Kidney glomerular epithelial cell (primary cell): Measurements from ENCODE around the gene CCDC88B.
A peak's percentile ranks its signal among the peaks of the same experiment; 100 is the strongest.

Experiments used
- DNase-seq: peaks from one replicate; lab custom pipeline; 2025; lab: John Stamatoyannopoulos, UW

The CCDC88B gene

DNA sequence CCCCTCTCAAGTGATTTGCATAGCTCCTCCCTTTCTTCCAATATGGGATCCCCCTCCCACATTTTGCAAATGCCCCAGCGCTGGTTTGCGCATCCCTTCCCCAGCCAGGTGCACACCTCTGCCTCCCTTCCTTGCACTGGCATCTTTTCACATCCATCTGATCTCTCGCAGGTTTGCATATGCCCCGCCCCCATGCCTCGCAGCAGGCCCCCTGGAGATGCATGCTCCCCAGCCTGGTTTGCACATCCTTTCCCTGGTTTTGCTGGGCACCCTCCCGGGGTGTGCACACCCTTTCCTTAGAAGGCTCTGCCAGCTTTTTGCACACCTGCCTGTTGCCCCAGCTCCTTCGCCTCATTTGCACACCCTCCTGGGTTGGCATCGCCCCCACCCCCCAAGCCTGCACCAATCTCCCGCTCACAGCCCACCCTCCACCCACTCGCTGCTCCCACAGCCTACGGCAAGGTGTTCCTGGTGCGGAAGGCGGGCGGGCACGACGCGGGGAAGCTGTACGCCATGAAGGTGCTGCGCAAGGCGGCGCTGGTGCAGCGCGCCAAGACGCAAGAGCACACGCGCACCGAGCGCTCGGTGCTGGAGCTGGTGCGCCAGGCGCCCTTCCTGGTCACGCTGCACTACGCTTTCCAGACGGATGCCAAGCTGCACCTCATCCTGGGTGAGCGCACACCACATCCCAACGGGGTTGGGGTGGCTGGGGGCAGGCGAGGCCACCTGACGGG is 19.9 kb downstream of the CCDC88B start:
- no peak for DNase-seq

DNA sequence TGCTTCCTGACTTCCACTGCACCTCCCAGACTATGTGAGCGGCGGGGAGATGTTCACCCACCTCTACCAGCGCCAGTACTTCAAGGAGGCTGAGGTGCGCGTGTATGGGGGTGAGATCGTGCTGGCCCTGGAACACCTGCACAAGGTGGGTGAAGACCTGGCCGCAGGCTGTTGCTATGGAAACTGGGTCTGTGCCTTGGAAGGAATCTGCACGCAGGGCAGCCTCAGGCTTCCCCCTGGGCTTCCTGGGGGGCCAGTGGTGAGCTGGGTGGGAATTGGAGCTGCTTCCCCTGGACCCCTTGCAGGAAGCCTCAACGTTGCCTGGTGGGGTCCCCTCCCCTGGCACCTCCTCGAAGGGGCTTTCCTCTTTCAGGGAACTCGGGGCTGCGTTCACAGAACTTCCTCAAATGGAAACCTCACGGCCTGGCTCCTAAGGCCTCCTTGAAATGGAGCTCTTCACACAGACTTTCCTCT is 20.5 kb downstream of the CCDC88B start:
- no peak for DNase-seq

DNA sequence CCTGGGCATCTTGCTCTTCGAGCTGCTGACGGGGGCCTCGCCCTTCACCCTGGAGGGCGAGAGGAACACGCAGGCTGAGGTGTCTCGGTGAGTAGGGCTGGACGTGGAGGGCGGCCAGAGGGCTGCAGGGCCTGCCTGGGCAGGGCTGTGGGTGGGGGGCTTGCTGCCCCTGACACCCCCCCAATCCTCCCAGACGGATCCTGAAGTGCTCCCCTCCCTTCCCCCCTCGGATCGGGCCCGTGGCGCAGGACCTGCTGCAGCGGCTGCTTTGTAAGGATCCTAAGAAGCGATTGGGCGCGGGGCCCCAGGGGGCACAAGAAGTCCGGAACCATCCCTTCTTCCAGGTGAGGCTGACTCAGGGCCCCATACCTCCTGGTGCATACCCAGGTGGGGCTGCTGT is 21.7 kb downstream of the CCDC88B start:
- DNase-seq: no peak

DNA sequence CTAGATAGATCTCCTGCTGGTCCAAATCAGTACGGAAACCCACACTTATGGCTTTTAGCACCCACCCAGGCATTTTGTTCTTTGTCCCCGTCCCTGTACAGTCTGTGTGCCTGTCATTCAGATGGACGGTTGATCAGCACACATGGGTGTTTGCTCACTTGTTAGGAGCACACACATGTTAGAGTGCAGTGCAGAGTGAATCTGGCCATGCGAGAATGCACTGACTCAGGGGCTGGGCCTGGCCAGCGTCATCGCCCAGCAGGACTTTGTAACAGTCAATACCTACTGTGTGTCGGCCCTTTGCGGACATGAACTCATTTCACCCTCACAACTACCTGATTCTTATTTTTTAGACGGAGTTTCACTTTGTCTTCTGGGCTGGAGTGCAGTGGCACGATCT is 22.3 kb downstream of the CCDC88B start:
- no peak for DNase-seq

DNA sequence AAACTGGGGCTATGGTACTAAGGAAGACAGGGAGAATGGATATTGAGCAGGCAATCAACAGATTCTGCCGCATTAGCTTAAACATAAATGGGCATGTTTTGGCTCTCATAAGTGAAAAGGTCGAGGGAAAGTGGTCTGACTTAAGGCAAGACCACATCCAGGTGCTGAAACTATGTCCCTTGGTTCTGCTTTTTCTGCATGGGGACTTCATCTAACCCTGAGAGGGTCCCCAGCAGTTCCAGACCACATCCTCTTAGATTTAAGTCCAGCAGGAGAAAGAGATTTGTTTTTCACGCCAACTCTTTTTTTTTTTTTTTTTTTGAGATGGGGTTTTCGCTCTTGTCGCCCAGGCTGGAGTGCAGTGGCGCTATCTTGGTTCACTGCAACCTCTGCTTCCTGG is 24.4 kb downstream of the CCDC88B start:
- DNase-seq: no peak

DNA sequence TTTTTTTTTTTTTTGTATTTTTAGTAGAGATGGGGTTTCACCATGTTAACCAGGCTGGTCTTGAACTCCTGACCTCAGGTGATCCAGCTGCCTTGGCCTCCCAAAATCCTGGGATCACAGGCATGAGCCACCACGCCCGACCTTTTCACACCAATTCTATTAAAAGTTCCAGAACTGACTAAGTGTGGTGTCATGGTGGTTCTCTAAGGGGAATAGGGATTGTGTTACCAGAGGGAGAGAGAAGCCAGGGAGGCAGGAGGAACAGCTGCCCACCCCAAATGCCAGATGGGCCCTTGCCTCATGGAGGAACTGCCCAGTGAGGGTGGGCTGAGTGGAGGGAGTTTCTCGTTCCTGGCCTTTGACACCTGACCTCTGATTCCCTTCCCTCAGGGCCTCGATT is 24.9 kb downstream of the CCDC88B start:
- no peak for DNase-seq

DNA sequence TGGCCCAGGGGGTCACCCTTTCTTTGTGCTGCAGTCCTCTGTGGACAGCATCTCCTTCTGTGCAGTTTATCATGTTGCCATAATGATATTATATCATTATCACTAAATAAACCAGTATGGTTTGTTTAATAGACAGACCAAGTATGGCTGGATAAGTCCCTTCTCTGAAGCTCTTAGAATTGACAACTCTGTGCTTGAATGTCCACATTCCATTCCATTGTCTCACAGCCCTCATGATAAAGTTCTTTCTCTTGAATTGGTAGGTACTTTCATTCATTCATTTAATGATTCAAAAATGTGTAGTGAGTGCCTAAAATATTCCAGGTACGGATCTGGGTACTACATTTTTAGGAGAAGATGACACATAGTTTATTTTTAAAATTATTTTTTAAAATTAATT is 26.7 kb downstream of the CCDC88B start:
- DNase-seq: no peak

DNA sequence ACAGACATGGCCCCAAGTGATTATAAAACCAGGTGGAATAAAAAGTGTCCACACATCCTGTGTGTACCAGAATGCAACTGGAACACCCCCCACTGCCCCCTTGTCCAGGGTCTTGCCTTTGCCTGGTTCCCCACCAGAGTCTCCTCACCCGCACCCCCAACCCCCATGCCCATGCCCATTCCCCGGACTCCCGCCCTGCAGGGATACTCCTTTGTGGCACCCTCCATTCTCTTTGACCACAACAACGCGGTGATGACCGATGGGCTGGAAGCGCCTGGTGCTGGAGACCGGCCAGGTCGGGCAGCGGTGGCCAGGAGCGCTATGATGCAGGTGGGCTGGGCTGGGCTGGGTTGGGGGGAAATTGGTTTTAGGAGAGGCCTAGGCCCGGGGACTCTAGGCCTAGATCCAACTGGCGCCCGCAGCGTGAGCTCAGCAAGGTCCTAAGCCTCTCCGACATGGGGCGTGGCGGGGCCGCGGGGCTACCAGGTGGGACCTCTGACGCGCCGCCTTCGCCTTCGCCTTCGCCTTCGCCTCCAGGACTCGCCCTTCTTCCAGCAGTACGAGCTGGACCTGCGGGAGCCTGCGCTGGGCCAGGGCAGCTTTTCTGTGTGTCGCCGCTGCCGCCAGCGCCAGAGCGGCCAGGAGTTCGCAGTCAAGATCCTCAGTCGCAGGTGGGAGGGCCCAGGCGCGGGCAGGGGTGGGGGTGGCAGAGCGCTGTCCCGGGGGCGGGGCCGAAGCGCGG is 28.1 kb downstream of the CCDC88B start:
- no peak for DNase-seq

DNA sequence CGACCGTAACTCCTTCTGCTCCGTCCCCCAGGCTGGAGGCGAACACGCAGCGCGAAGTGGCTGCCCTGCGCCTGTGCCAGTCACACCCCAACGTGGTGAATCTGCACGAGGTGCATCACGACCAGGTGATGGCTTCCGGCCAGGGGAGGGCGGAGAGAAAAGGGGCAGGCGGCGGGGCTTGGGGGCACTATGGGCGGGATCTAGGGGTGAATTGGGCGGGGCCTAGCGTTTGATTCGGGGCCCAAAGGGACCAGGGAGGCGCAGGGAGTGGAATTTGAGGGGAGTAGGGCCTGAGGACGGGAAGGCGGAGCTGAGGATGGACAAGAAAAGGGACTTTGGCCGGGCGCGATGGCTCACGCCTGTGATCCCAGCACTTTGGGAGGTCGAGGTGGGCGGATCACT is 28.7 kb downstream of the CCDC88B start:
- no peak for DNase-seq

DNA sequence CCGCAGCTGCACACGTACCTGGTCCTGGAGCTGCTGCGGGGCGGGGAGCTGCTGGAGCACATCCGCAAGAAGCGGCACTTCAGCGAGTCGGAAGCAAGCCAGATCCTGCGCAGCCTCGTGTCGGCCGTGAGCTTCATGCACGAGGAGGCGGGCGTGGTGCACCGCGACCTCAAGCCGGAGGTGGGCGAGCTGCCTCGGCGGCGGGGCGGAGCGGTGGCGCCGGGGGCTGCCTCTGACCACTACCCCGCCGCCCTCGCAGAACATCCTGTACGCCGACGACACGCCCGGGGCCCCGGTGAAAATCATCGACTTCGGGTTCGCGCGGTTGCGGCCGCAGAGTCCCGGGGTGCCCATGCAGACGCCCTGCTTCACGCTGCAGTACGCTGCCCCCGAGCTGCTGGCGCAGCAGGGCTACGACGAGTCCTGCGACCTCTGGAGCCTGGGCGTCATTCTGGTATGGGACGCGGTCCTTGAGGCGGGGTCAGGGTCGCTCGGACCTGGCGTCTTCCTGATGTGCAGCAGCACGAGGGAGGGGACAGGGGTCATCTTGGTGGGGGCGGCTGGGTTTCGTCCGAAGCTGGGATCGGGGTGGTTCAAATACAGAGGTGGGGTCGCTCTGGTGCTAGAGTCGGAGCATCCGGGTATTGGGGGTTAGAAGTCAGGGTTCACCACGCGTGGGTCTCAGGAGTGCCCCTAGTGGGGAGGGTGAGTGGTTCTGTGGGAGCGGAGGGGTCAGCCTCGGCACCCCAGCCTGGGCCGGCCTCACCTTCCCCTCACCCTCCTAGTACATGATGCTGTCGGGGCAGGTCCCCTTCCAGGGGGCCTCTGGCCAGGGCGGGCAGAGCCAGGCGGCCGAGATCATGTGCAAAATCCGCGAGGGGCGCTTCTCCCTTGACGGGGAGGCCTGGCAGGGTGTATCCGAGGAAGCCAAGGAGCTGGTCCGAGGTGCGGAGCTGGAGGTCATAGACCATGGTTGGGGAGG is 29.7 kb downstream of the CCDC88B start:
- DNase-seq: no peak

DNA sequence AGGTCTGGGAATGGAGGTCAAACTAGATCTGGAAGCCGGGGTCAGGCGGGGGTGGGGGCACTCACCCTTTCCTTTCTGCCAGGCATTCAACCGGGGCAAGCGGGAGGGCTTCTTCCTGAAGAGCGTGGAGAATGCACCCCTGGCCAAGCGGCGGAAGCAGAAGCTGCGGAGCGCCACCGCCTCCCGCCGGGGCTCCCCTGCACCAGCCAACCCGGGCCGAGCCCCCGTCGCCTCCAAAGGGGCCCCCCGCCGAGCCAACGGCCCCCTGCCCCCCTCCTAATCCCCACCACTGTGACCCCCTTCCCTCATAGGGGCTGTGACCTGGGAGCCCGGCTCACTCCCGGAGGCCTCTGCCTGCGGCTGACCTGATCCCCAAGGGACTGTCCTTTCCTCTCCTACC is 31.2 kb downstream of the CCDC88B start:
- no peak for DNase-seq

DNA sequence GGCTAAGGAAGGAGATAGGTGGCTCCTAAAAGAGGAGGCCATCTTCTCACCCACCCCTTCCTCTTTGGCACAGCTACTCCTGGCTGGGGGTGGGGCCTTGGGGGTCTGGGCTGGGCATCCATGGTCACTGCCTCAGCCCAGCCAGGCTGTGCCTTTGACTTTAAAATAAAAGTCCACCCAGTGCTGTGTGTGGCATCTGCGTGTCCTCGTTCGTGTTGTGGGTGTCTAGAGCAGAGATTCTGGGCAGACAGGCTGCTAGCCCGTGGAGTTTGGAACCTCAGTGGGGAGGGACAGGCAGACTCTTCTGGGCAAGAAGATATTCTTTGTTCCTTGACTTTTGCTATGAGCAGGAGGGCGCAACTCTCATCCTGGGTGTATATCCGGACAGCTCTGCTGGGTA is 32.0 kb downstream of the CCDC88B start:
- DNase-seq: no peak

DNA sequence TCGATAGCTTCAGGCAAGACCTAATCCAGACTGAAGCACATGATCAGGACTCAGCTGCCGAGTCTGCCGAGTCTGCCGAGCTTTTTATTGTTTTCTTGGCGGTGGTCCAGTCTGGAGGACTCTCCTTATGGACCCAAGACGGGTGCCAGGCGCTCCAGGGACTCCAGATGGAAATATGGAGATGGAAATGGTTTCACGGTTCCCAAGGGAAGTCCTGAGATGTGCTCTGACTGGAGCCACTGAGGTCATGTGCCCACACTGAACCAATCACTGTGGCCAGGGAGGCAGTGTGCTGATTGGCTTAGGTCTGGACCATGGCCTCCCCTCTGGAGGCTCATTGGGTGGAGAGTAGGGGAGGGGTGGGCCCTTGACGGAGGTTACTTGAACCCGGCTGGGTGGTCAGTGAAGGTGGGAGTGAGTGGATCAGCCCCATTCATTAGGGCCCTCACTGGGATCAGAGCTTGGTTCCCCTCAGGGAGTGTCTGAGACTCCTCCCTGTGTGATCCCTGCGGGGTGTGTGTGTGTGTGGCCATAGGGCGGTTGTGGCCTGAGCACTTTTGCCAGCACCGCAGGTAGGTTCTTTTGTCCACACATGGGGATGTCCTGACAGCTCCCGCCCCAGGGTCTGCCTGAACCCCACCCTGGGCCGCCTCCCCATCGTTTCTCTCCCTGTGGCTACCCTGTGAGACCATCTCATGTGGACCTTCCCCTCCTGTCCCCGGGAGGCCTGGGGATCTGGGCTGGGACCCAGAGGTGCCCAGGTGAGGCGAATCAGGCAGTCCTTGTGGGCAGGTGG is 33.0 kb downstream of the CCDC88B start:
- no peak for DNase-seq

DNA sequence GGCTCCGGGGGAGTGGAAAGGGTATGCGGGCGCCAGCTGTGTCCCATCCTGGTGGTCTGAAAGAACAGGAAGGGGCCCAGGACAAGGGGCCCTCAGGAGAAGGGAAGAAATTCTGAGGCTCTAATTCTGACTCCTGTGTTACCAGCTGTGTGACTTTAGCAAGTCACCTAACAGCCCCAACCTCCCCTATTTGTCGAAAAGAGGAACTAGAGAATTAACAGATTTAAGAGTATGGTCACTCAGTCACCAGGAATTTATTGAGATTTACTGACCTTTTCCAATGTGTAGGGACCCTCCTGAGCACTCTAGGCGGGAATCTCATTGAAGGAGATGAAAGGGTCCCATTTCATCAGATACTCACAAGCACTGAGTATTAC is 33.6 kb downstream of the CCDC88B start:
- DNase-seq: no peak

DNA sequence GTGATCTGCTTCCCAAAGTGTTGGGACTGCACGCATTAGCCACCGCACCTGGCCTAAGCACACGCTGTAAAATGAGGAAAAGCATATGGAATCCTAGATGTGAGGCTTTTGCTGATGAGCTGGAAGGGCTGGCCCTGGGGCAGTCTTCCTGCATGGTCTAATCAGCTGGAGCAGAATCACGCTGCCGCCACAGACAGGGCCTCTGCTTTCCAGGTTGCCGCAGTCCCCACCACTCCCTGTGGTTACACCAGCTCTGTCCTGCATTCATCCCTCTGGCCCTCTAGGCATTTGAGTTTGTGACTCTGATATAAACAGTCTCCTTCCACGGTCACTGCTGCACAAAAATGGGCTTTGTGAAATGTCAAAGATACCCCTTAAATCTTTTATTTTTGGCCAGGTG is 36.1 kb downstream of the CCDC88B start:
- DNase-seq: no peak

DNA sequence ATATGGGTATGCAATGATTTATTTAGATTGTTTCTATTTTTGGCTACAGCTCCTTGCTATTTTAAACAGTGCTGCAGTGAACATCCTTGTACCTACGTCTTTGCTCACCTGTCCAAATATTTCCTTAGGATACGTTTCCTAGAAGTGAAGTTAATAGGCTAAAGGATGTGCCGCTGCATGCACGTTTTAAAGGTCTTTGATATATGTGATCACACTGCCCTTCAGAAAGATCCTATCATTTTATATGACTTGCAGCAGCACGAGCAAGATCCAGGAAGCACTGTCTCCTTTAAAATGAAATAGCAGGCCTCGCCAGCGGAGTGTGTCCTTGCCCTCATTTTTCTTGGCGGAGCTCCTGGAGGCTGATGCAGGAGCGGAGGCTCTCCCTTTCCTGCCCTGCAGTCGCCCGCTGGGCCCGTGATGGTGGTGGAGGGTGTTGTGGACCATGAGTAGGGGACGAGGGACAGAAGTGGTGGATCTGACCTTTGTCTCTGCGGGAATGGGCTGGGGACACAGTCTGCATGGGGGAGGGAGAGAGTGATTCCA is 38.4 kb downstream of the CCDC88B start:
- peak; percentile 15 for DNase-seq

DNA sequence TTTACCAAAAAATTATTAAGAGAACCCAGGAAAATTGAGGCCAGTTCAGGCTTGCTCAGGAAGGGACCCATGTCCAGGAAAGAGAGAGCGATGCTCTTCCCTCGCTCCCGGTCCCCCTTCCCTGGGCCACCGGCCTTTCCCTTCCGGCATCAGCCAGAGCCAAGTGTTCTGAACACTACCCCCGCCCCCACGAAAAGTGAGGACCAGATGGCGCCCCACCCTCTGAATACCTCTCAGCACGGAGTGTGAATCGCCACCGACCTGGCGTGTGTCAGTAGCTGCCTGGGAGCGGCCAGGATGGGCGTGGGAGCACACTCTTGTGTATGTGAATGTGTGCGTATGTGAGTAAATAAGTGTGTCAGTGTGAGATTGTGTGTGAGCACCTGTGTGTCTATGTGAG is 39.2 kb downstream of the CCDC88B start:
- DNase-seq: no peak

DNA sequence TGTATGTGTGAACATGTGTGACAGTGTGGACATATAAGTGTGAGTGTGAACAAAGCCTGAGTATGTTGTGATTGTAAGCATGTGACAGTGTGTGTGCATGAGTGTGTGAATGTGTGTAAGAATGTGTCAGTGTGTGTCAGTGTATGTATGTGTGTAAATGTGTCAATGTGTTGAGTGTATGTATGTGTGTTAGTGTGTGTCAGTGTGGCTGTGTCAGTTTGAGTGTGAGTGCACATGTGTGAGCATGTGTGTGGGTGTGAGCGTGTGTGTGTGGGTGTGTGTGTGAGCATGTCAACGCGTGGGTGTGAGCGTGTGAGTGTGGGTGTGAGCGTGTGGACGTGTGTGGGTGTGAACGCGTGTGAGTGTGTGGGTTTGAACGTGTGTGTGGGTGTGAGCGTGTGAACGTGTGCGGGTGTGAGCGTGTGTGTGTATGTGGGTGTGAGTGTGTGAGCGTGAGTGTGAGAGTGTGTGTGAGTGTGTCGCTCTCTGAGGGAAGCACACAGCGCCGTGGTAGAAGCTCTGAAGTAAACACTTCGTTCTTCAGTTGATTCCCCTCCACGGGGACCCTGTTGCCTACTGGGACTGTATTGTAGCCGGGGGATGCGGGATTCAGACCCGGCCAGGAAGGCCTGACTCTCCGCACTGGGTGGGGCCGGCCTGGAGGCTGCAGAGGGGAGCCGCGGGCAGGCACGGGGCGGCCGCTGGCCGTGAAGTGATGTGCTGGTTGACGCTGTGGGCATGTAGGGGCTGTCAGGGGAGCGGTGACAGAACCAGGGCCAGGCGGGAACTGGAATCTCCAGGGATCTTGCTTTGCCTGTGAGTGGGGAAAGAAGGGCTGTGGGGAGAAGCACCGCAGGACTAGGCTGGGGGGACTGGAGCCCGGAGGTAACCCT is 40.1 kb downstream of the CCDC88B start:
- no peak for DNase-seq

DNA sequence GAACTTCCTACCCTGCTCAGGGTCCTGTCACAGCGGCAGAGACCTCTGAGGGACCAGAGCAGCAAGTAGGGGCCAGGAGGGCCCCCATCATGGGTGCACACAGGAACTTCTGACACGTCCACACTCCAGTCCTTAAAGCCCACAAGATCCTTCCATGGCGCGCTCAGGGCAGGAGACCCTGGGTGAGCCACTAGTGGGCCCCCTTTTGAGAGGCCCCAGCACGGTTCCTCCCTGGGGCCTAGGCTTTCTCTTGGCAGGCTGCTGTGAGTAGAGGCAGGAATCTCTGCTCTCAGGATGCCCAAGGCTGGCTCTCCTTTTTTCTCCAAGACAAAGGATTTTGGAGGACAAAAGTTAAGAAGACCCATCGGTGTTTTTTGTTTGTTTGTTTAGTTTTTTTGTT is 41.3 kb downstream of the CCDC88B start:
- DNase-seq: no peak

DNA sequence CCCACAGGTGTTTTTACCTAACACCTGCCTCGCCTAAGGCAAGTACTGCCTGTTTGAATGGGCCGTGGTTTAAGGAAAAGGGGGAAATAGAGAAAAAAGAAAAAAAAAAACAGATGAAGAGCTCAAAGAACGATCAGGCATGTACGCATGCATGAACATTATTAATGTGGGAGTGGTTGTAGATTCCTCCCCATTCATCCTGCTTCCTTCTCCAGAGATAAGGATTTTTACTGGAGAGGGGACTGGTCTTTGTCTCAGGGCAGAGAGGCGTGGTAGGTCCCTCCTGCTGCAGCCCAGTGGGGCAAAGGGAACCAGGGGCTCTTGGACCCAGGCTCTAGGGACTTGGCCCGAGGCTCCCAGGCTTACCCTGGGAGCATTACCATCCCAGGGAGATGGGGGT is 42.0 kb downstream of the CCDC88B start:
- no peak for DNase-seq
